PC-9 (cell line): ENCODE measurements around the gene KDM4B.

Experiments used
- CTCF ChIP-seq: fragments of 200-600 bp; sonication (generic); conservative IDR thresholded peaks from 2 replicates; pipeline ENCODE4 v1.6.1; 2017; ENCODE audit warnings: mixed run types, antibody characterized with exemption, mild to moderate bottlenecking, moderate library complexity
- EZH2 ChIP-seq: fragments of 200-600 bp; sonication (generic); IDR thresholded peaks from 2 replicates; pipeline ENCODE4 v1.8.0; 2017; ENCODE audit warnings: antibody characterized with exemption, low read depth

- TF ChIP-seq CTCF, result no peak
- TF ChIP-seq EZH2, result no peak
Observed at GRCh38 chr19:5035105-5035761, 66.3 kb downstream of the KDM4B start.
